ENCODE results near the gene DAPK2.

DNA sequence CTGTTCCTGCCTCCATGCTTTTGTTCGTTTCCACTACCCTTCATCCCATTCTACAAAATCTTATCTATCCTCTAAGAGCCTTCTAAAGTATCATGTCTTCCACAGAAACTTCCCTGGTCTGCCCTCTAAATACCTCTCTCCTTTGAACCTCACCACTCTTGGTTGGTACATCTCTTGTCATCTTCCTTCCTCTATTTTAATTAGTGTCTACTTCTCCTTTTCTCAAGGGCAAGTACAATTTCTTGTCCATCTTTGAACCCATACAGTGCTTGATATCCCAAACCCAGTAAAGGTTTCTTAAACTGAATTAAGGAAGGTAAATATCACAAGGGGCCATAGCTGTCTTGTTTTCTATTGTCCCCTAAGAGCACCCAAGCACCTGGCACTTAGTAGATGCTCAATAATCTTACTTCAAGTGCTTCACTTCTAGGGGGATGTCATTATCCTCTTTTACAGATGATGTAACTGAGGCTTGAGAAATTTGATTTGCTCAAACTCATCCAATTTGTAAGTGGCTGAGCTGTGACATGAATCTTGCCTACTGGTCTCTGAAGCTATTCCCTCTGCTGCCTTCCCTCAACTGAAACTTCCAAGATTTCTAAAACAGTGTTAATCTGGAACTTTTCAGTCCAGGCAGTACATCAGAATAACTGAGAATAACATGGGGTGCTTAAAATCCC, 2.6 kb upstream of the DAPK2 start:
- TF ChIP-seq RAD21 (IDR thresholded peaks at IDR 0.05; ENCODE audit: low read length) (no peak), RFX5 (IDR thresholded peaks at IDR 0.05; ENCODE audit: low read depth, low read length) (no peak), CEBPB (IDR thresholded peaks at IDR 0.05; ENCODE audit: low read depth, low read length) (no peak), MAFK (IDR thresholded peaks at IDR 0.05; ENCODE audit: low read depth, low read length) (no peak), RCOR1 (IDR thresholded peaks at IDR 0.05; ENCODE audit: insufficient replicate concordance, low read length) (no peak), POLR2A (IDR thresholded peaks at IDR 0.05; ENCODE audit: low read depth, low read length) (no peak), MAZ (IDR thresholded peaks at IDR 0.05; ENCODE audit: borderline replicate concordance, low read depth, low read length) (no peak), BHLHE40 (IDR thresholded peaks at IDR 0.05; ENCODE audit: low read depth, low read length) (no peak)
- TF ChIP-seq, protein P1, sequence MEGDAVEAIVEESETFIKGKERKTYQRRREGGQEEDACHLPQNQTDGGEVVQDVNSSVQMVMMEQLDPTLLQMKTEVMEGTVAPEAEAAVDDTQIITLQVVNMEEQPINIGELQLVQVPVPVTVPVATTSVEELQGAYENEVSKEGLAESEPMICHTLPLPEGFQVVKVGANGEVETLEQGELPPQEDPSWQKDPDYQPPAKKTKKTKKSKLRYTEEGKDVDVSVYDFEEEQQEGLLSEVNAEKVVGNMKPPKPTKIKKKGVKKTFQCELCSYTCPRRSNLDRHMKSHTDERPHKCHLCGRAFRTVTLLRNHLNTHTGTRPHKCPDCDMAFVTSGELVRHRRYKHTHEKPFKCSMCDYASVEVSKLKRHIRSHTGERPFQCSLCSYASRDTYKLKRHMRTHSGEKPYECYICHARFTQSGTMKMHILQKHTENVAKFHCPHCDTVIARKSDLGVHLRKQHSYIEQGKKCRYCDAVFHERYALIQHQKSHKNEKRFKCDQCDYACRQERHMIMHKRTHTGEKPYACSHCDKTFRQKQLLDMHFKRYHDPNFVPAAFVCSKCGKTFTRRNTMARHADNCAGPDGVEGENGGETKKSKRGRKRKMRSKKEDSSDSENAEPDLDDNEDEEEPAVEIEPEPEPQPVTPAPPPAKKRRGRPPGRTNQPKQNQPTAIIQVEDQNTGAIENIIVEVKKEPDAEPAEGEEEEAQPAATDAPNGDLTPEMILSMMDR (conservative IDR thresholded peaks at IDR 0.05; ENCODE audit: low read depth, low read length): no peak
- TF ChIP-seq, protein P2, sequence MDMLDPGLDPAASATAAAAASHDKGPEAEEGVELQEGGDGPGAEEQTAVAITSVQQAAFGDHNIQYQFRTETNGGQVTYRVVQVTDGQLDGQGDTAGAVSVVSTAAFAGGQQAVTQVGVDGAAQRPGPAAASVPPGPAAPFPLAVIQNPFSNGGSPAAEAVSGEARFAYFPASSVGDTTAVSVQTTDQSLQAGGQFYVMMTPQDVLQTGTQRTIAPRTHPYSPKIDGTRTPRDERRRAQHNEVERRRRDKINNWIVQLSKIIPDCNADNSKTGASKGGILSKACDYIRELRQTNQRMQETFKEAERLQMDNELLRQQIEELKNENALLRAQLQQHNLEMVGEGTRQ (IDR thresholded peaks at IDR 0.05; ENCODE audit: low read depth, low read length): no peak
- TF ChIP-seq, protein P3, sequence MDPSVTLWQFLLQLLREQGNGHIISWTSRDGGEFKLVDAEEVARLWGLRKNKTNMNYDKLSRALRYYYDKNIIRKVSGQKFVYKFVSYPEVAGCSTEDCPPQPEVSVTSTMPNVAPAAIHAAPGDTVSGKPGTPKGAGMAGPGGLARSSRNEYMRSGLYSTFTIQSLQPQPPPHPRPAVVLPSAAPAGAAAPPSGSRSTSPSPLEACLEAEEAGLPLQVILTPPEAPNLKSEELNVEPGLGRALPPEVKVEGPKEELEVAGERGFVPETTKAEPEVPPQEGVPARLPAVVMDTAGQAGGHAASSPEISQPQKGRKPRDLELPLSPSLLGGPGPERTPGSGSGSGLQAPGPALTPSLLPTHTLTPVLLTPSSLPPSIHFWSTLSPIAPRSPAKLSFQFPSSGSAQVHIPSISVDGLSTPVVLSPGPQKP (IDR thresholded peaks at IDR 0.05; ENCODE audit: borderline replicate concordance, low read depth, low read length): no peak
